Neuronal stem cell (in vitro differentiated cells): Measurements from ENCODE around the gene CELF4.

Source experiments
- DNase-seq: peaks from one replicate; pipeline ENCODE4 v3.0.0-alpha.2; 2013; ENCODE audit warnings: low spot score
- H2AFZ ChIP-seq: one replicate; pipeline ENCODE4 v1.6.1; 2013; ENCODE audit warnings: mild to moderate bottlenecking, low read length, inconsistent platforms
- H2AK5ac ChIP-seq: 2 replicates; pipeline ENCODE4 v1.6.1; 2013; ENCODE audit warnings: low read depth, mild to moderate bottlenecking, inconsistent platforms, low read length, moderate library complexity, mixed read lengths
- H2BK120ac ChIP-seq: 2 replicates; pipeline ENCODE4 v1.6.1; 2013; ENCODE audit warnings: low read depth, mild to moderate bottlenecking, inconsistent platforms, low read length, moderate library complexity, mixed read lengths
- H2BK12ac ChIP-seq: one replicate; pipeline ENCODE4 v1.6.1; 2013; ENCODE audit warnings: low read length, inconsistent platforms
- H2BK15ac ChIP-seq: 2 replicates; pipeline ENCODE4 v1.6.1; 2013; ENCODE audit warnings: mild to moderate bottlenecking, low read length, inconsistent platforms, mixed read lengths
- H2BK5ac ChIP-seq: one replicate; pipeline ENCODE4 v1.6.1; 2013; ENCODE audit warnings: inconsistent platforms, mild to moderate bottlenecking, low read length, moderate library complexity
- H3K14ac ChIP-seq: one replicate; pipeline ENCODE4 v1.6.1; 2013; ENCODE audit warnings: low read length, inconsistent platforms
- H3K18ac ChIP-seq: 2 replicates; pipeline ENCODE4 v1.6.1; 2013; ENCODE audit warnings: low read length, inconsistent platforms
- H3K23ac ChIP-seq: 2 replicates; pipeline ENCODE4 v1.6.1; 2013; ENCODE audit warnings: low read depth, mild to moderate bottlenecking, mixed read lengths, low read length, inconsistent platforms; ENCODE audit not compliant: poor library complexity
- H3K27ac ChIP-seq: replicated peaks from 3 replicates; pipeline ENCODE4 v1.5.1; 2013; ENCODE audit warnings: low read length, inconsistent platforms
- H3K27me3 ChIP-seq, 3 experiments: 2 replicates each; pipeline ENCODE4 v1.6.1; 2013; ENCODE audit warnings: low read length in 3 of 3, mild to moderate bottlenecking in 2 of 3, inconsistent platforms in 1 of 3, low read depth in 1 of 3, mixed read lengths in 1 of 3, moderate library complexity in 1 of 3; ENCODE audit not compliant: control insufficient read depth in 3 of 3, insufficient read depth in 3 of 3
- H3K36me3 ChIP-seq, 2 donors: replicated peaks in 1 of 2; 2 replicates each; pipeline ENCODE4 v1.6.1; 2013; ENCODE audit warnings: low read length in 2 of 2; ENCODE audit not compliant: control insufficient read depth in 2 of 2, insufficient read depth in 2 of 2
- H3K4ac ChIP-seq: 2 replicates; pipeline ENCODE4 v1.6.1; 2013; ENCODE audit warnings: inconsistent platforms, mild to moderate bottlenecking, low read length, moderate library complexity
- H3K4me1 ChIP-seq, 2 donors: 1 replicate in 1 of 2; 2 replicates in 1 of 2; pipeline ENCODE4 v1.6.1; 2013; ENCODE audit warnings: low read length in 2 of 2, low read depth in 1 of 2; ENCODE audit not compliant: control insufficient read depth in 2 of 2, insufficient read depth in 1 of 2
- H3K4me2 ChIP-seq: one replicate; pipeline ENCODE4 v1.6.1; 2013; ENCODE audit warnings: mild to moderate bottlenecking, low read length, inconsistent platforms; ENCODE audit not compliant: insufficient read depth, poor library complexity, severe bottlenecking
- H3K4me3 ChIP-seq, 2 donors: 2 replicates each; pipeline ENCODE4 v1.5.1; 2013; ENCODE audit warnings: low read length in 2 of 2, mild to moderate bottlenecking in 2 of 2, inconsistent platforms in 1 of 2, moderate library complexity in 1 of 2
- H3K79me1 ChIP-seq: one replicate; pipeline ENCODE4 v1.6.1; 2013; ENCODE audit warnings: low read depth, mild to moderate bottlenecking, inconsistent platforms, low read length, moderate library complexity
- H3K9ac ChIP-seq: one replicate; pipeline ENCODE4 v1.6.1; 2013; ENCODE audit warnings: mild to moderate bottlenecking, low read depth, low read length, inconsistent platforms; ENCODE audit not compliant: poor library complexity
- H3K9me3 ChIP-seq, 2 donors: replicated peaks in 1 of 2; 2 replicates each; pipeline versions ENCODE3 to v1.6.1; 2013; ENCODE audit warnings: low read length in 2 of 2, mild to moderate bottlenecking in 2 of 2, inconsistent platforms in 1 of 2, low read depth in 1 of 2, mixed read lengths in 1 of 2, moderate library complexity in 1 of 2; ENCODE audit not compliant: control insufficient read depth in 2 of 2, insufficient read depth in 1 of 2
- H4K8ac ChIP-seq: one replicate; pipeline ENCODE4 v1.6.1; 2013; ENCODE audit warnings: low read depth, mild to moderate bottlenecking, inconsistent platforms, low read length, moderate library complexity
- H4K91ac ChIP-seq: one replicate; pipeline ENCODE4 v1.6.1; 2013; ENCODE audit warnings: low read length, low read depth, mild to moderate bottlenecking, inconsistent platforms; ENCODE audit not compliant: poor library complexity
- WGBS, 2 donors: extraction: QIAGEN DNeasy Blood & Tissue Kit; methylation state at CpG; one replicate each; pipeline ENCODE4 v1.1.7; 2013; ENCODE audit warnings: missing lambda C conversion rate in 2 of 2, mixed read lengths in 1 of 2; ENCODE audit not compliant: insufficient read length in 2 of 2, insufficient replicate concordance in 1 of 2; ENCODE audit errors: extremely low coverage in 2 of 2; 5-methylcytosine and 5-hydroxymethylcytosine counted together

The CELF4 gene

DNA sequence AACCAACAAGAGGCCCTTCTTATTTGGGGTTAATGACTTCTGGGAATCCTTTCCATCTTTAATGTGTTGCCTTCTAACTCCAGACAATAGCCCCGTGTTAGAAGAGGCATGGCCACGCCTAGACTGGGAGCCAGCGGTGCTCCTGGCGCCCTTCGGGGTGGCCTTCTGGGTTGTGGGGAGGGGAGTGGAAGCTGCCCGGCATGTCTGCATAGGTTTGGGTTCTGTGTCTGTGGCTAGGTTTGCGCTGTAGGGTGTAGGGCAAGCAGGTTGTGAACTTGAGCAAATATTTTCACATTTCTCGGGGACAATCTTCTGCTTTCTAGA lies 40.4 kb downstream of the CELF4 start:
- H4K91ac ChIP-seq, result no peak overlapping the region
- H4K8ac ChIP-seq, result no peak overlapping the region
- H3K23ac ChIP-seq, result no peak overlapping the region
- H2BK5ac ChIP-seq, result no peak overlapping the region
- DNase-seq, result no peak
- no peak overlapping the region for H3K4me3 ChIP-seq
- H3K18ac ChIP-seq, result peak overlapping the region; percentile 90
- H3K9ac ChIP-seq, result no peak overlapping the region
- no peak overlapping the region for H2AFZ ChIP-seq
- H3K14ac ChIP-seq, result no peak overlapping the region
- peak overlapping the region; percentile 51 for H2BK120ac ChIP-seq
- peaks cover 0 to 61% (median 15%) of the 10 kb centered on the region in 3 experiments for H3K27me3 ChIP-seq
- no peaks in the 10 kb centered on the region for H3K36me3 ChIP-seq
- H3K27ac ChIP-seq, result no peak overlapping the region
- no peaks in the 10 kb centered on the region for H3K9me3 ChIP-seq
- peak overlapping the region; percentile 18 for H2AK5ac ChIP-seq
- no CpG with 5 or more reads among the region's 8 CpGs for WGBS, 2 donors
- H3K79me1 ChIP-seq, result no peaks in the 10 kb centered on the region
- H3K4me1 ChIP-seq, result peaks cover 0 to 16% of the 10 kb centered on the region in 2 donors
- no peak overlapping the region for H2BK15ac ChIP-seq
- H3K4ac ChIP-seq, result no peak overlapping the region
- H2BK12ac ChIP-seq, result no peak overlapping the region
- H3K4me2 ChIP-seq, result peak overlapping the region; percentile 81

DNA sequence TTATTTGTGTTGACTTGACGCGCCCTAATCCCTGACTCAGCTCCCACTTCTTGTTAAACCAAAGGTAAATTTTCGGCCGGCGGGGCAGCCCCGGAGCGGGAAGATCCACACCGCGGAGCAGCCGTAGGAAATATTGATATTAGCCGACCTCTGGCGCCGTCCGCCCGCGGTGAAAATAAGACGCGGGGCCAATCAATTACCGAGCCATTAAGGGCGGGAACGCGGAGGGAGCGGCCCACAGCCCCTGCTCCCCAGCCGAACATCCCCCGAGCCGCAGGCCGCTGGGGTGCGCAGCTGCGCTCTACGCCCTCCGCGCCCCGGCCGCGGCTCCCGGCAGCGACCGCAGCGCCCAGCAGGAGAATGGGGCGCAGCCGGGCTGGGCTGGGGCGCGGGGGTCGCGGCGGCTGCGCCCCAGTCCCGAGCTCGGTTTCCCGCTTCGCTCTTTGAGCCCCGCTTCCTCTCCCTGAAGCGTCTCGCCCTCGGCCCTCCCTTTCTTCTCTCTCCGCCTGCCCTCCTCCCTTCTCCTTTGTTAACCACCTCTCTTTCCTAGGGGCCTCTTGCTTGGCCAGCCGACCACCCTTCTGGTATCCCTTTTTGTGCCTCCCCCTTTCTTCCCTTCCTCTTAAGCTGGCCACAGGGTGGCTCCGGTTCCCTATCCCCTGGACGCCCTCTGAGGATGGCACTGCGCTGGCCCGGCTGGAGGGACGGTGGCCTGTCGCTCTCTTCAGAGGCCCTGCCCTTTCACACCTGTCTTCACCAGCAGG lies 40.9 kb downstream of the CELF4 start:
- no peak overlapping the region for H4K91ac ChIP-seq
- H3K9me3 ChIP-seq, result no peaks in the 10 kb centered on the region
- no peak overlapping the region for H3K27ac ChIP-seq
- H2BK15ac ChIP-seq, result no peak overlapping the region
- H2BK5ac ChIP-seq, result no peak overlapping the region
- no peak for DNase-seq
- H3K9ac ChIP-seq, result no peak overlapping the region
- peak overlapping the region; percentile 18 for H2AK5ac ChIP-seq
- H3K4me2 ChIP-seq, result peak overlapping the region; percentile 81
- peak overlapping the region in 1 of 2 donors; percentile 71 for H3K4me3 ChIP-seq
- WGBS, 2 donors, result no CpG with 5 or more reads among the region's 63 CpGs
- no peaks in the 10 kb centered on the region for H3K79me1 ChIP-seq
- no peaks in the 10 kb centered on the region for H3K36me3 ChIP-seq
- peak overlapping the region; percentile 51 for H2BK120ac ChIP-seq
- peak overlapping the region; percentile 89 for H3K18ac ChIP-seq
- H3K27me3 ChIP-seq, result peaks cover 0 to 61% (median 15%) of the 10 kb centered on the region in 3 experiments
- no peak overlapping the region for H3K23ac ChIP-seq
- H2BK12ac ChIP-seq, result no peak overlapping the region
- H2AFZ ChIP-seq, result peak overlapping the region; percentile 49
- H3K4ac ChIP-seq, result no peak overlapping the region
- H3K14ac ChIP-seq, result no peak overlapping the region
- H3K4me1 ChIP-seq, result peaks cover 0 to 19% of the 10 kb centered on the region in 2 donors
- no peak overlapping the region for H4K8ac ChIP-seq

- H3K4me2 ChIP-seq, result no peak overlapping the region
- H3K79me1 ChIP-seq, result no peaks in the 10 kb centered on the region
- DNase-seq, result no peak
- no peak overlapping the region for H4K91ac ChIP-seq
- no peak overlapping the region for H4K8ac ChIP-seq
- H2BK12ac ChIP-seq, result no peak overlapping the region
- H3K27ac ChIP-seq, result no peak overlapping the region
- no peak overlapping the region for H2BK15ac ChIP-seq
- H3K27me3 ChIP-seq, result peaks cover 0 to 61% (median 15%) of the 10 kb centered on the region in 3 experiments
- H2AFZ ChIP-seq, result peak overlapping the region; percentile 49
- H3K18ac ChIP-seq, result no peak overlapping the region
- H2BK120ac ChIP-seq, result no peak overlapping the region
- H3K4me1 ChIP-seq, result peaks cover 0 to 20% of the 10 kb centered on the region in 2 donors
- H3K4ac ChIP-seq, result no peak overlapping the region
- no peak overlapping the region for H3K23ac ChIP-seq
- H2BK5ac ChIP-seq, result no peak overlapping the region
- H3K9me3 ChIP-seq, result no peaks in the 10 kb centered on the region
- H3K14ac ChIP-seq, result no peak overlapping the region
- peak overlapping the region; percentile 5 for H2AK5ac ChIP-seq
- no CpG with 5 or more reads among the region's 10 CpGs for WGBS, 2 donors
- no peaks in the 10 kb centered on the region for H3K36me3 ChIP-seq
- H3K9ac ChIP-seq, result no peak overlapping the region
- H3K4me3 ChIP-seq, result no peak overlapping the region
Observed at GRCh38 chr18:37524139-37524497, 41.5 kb downstream of the CELF4 start.

- H4K91ac ChIP-seq, result no peak overlapping the region
- no peak overlapping the region for H3K14ac ChIP-seq
- H2BK5ac ChIP-seq, result no peak overlapping the region
- WGBS, 2 donors, result no CpG with 5 or more reads among the region's 19 CpGs
- H3K27me3 ChIP-seq, result peaks cover 0 to 50% (median 12%) of the 10 kb centered on the region in 3 experiments
- no peak for DNase-seq
- no peak overlapping the region for H3K4ac ChIP-seq
- no peak overlapping the region for H3K4me2 ChIP-seq
- no peak overlapping the region for H3K4me3 ChIP-seq
- no peaks in the 10 kb centered on the region for H3K36me3 ChIP-seq
- H2AK5ac ChIP-seq, result peak overlapping the region; percentile 59
- no peak overlapping the region for H3K23ac ChIP-seq
- no peak overlapping the region for H3K9ac ChIP-seq
- no peaks in the 10 kb centered on the region for H3K79me1 ChIP-seq
- H4K8ac ChIP-seq, result no peak overlapping the region
- H3K18ac ChIP-seq, result peak overlapping the region; percentile 56
- H3K27ac ChIP-seq, result no peak overlapping the region
- peak overlapping the region; percentile 52 for H2BK12ac ChIP-seq
- H2AFZ ChIP-seq, result no peak overlapping the region
- H3K4me1 ChIP-seq, result peaks cover 0 to 17% of the 10 kb centered on the region in 2 donors
- H3K9me3 ChIP-seq, result no peaks in the 10 kb centered on the region
- H2BK15ac ChIP-seq, result no peak overlapping the region
- no peak overlapping the region for H2BK120ac ChIP-seq
Observed at GRCh38 chr18:37521510-37522465, 43.8 kb downstream of the CELF4 start.
